ENCODE results near the gene DBNL.

Gene DBNL

GRCh38 chr7:44043902-44044301 is 600 bp upstream of the DBNL start:
- peak; percentile 14 for DNase-seq

DNA sequence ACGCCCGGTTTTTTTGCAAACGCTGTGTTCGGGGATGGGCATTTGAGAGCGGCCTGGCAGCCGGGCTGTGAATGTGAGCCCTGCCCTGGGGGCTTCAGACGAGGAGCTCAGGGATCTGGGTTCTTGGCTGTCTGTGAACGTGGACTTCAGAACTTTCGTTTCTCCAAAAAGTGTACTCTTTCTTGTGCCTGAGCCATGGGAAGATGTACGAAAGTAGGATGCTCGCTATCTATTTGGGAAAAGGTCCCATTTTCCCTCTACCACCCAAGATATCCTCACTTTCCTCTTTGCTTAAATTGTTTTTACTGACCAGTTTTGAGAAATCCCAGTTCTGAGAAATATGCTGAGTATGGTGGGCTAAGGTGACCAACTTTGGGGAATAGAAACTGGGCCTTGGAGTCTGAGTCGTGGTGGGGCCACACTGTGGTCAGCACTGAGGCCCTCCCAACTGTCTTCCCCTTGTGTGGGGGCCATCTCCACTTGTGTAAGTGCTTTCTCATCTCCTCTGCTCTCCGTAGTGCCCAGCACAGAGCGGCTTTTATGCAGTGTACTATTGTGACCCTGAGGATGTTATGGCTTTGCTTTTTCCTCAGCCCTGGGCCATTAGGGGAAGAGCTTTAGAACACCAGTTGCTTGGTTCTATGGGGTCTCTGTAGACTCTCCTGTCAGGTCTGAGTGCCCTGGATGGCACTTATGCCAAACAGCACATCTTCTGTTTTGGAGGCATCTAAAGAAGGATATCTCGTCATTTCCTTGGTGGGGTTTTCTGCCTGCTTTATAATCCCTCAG is 918 bp downstream of the DBNL start:
- DNase-seq: peak; percentile 17

GRCh38 chr7:44046321-44047061 is 2.0 kb downstream of the DBNL start:
- DNase-seq: peak; percentile 26

- peak; percentile 15 for DNase-seq
Observed at GRCh38 chr7:44048031-44048795, 3.7 kb downstream of the DBNL start.

- peak; percentile 12 for DNase-seq
Observed at GRCh38 chr7:44050121-44050914, 5.8 kb downstream of the DBNL start.

- no peak for DNase-seq
Observed at GRCh38 chr7:44050915-44051560, 6.5 kb downstream of the DBNL start.

DNA sequence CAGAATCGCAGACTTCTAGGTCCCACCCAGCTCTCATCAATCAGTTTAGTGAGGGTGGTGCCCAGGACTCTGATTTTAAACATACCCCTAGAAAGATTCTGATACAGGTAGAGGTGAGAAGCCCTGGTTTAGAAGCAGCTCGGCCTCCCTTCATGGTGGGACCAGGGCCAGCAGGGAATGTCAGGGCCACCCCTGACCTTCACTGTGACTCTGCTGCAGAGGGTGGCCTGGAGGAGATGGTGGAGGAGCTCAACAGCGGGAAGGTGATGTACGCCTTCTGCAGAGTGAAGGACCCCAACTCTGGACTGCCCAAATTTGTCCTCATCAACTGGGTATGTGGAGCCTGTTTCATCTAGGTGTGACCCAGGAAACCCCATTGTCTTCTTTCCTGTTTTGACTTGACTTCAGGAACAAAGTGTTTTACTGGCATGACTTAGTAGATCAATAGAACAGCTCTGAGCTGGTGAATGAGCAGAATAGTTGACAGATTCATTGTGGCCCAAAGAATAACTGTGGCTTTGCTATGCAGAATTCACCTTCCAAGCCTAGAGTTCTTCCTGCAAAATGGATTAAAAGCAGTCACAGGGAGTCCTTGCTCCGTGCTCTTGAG is 7.2 kb downstream of the DBNL start:
- DNase-seq: peak; percentile 7

DNA sequence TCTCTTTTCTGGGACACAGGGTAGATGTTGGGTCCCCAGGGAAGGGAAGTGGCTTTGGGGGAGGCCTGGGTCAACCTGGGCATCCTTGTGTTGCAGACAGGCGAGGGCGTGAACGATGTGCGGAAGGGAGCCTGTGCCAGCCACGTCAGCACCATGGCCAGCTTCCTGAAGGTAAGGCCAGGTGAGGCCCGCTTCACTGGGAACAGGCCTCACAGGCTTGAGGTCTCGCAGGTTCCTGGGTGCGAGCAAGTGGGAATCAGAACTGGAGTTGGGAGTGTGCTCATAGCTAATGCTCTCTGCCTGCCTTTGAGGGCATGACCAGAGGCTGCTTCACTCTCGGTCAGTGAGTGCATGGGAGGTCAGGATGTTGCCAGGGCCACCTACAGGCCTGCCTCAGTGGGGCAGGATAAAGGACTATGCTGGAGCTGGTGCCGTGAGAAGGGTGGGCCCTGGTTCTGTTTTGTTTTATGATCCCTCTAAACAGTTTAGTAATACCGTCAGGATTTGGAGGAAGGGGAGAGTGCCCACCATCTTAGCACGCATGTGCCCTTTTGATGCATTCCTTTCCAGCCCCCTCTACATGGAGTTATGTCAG is 8.4 kb downstream of the DBNL start:
- peak; percentile 12 for DNase-seq

GRCh38 chr7:44056681-44057080 is 12.2 kb downstream of the DBNL start:
- DNase-seq: peak; percentile 14

GRCh38 chr7:44057181-44057848 is 12.8 kb downstream of the DBNL start:
- DNase-seq: peak; percentile 13

GRCh38 chr7:44057849-44058758 is 13.6 kb downstream of the DBNL start:
- peak; percentile 14 for DNase-seq

DNA sequence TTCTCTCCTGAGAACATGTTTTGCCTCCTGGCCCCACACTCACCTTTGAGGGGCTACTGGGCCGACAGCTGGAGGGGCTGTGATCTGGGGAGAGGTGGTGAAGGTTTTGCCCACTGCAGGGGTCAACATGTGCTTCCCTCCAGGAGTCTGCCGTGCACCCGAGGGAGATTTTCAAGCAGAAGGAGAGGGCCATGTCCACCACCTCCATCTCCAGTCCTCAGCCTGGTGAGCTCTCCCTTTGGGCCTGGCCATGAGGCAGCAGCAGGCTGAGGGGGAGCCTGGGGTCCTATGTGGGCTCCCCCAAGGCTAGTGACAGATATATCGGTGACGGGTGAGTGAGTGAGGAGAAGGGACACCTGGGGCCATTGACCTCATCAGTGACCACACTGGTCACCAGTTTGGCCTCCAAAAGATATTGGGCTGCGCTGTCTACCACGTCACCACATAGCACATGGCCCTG is 14.3 kb downstream of the DBNL start:
- DNase-seq: no peak

- DNase-seq: peak; percentile 20
Observed at GRCh38 chr7:44059219-44060090, 15.0 kb downstream of the DBNL start.

DNA sequence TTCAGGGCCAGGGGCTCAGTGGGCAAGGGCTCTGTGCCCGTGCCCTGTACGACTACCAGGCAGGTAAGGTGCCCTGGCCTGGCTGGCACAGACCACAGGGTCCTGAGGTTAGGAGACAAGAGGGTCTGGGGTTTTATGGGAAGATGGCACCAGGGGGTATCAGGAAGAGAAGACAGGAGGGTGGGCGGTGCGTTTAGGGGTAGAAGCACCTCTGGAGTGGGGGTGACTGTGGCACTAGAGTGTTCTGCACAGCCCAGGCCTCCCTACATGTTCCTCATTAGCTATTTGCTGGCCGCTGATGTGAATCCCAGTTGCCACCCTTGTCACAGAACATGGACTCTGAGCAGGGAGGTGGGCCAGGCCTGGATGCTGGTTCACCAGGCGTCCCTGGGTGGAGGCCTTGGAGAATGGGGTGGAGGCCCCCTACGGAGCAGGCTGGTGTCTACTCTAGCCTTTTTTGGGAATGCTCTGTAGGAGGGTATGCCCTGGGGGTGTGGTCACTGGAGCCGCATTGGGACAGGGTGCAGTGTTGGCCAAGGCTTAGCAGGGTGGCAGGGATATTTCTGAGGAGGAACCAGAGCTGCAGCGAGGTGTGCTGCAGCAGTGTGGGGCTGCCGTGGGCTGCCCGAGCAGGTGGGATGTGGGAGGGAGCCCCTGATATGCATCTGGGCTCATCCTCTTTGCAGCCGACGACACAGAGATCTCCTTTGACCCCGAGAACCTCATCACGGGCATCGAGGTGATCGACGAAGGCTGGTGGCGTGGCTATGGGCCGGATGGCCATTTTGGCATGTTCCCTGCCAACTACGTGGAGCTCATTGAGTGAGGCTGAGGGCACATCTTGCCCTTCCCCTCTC is 15.8 kb downstream of the DBNL start:
- DNase-seq: no peak

DNA sequence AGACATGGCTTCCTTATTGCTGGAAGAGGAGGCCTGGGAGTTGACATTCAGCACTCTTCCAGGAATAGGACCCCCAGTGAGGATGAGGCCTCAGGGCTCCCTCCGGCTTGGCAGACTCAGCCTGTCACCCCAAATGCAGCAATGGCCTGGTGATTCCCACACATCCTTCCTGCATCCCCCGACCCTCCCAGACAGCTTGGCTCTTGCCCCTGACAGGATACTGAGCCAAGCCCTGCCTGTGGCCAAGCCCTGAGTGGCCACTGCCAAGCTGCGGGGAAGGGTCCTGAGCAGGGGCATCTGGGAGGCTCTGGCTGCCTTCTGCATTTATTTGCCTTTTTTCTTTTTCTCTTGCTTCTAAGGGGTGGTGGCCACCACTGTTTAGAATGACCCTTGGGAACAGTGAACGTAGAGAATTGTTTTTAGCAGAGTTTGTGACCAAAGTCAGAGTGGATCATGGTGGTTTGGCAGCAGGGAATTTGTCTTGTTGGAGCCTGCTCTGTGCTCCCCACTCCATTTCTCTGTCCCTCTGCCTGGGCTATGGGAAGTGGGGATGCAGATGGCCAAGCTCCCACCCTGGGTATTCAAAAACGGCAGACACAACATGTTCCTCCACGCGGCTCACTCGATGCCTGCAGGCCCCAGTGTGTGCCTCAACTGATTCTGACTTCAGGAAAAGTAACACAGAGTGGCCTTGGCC is 16.6 kb downstream of the DBNL start:
- no peak for DNase-seq

GRCh38 chr7:44061645-44062179 is 17.2 kb downstream of the DBNL start:
- no peak for DNase-seq
